ENCODE results near the gene PGM2. TPM values are rescaled to one million over a fixed set of nuclear protein-coding genes. Genes with fewer than 3 reads are reported as not detected.

Gene PGM2
- total RNA-seq, 8 experiments from 2014 or later: 10.7 to 40.1 (median 12.9) TPM

DNA sequence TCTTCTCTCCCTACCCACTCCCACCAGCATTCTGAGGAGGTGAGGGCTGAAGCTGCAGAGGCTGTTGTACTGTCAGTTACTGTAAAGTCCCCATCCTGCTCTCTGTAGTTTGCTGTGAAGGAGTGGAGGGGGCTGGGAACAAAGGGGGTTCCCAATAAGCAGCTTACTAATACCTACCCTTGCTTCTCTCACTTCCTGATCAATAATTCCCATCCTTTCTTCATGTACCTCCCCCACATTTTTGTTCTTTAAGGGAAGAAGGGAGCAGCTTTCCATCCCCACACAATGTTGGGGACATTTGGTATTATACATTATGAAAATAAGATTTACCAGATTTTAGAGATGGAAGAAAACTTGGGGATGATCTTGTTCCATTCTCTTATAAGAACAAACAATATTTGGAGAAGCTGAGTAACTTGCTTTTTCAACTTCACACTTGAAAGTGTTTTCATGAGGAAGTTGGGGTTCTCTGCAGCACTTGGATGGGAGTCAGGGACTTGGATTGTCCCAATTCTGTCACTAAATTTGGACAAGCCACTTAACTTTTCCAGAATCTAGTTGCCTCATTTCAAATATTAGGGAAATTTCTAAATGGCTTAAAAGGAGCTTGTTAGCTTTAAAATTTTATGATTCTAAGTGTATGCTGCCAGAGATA, 69.8 kb downstream of the PGM2 start:
- Histone ChIP-seq H3K4me1 (replicated peaks in 1 of 2) (no peaks in the 10 kb centered on the region), H3K4me3 (no peak overlapping the region), H3K27ac (no peak overlapping the region)
- ATAC-seq (replicated peaks in 6 of 8): no peak
- in situ Hi-C loops (cut with MboI; ENCODE audit: low pct_unique_long_range_greater_than_20kb in 2 of 9, low sequenced_read_pairs in 9 of 9, unreplicated experiment in 9 of 9): no loop called here

DNA sequence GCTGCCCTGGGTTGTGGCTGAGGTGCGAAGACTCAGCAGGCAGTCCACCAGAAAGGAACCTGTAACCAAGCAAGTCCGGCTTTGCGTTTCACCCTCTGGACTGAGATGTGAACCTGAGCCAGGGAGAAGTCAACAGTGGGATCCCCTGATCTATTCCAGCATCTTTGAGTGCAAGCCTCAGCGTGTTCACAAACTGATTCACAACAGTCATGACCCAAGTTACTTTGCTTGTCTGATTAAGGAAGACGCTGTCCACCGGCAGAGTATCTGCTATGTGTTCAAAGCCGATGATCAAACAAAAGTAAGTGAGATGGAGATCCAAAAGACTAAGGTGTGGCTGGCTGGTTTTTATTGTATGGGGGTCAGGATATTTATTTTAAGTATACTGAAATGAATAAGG, 75.7 kb downstream of the PGM2 start:
- in situ Hi-C loops (cut with MboI; ENCODE audit: low pct_unique_long_range_greater_than_20kb in 2 of 9, low sequenced_read_pairs in 9 of 9, unreplicated experiment in 9 of 9): no loop called here
- Histone ChIP-seq H3K4me3 (no peak overlapping the region), H3K4me1 (replicated peaks in 1 of 2) (peaks cover 0 to 4% of the 10 kb centered on the region in 2 donors), H3K27ac (no peak overlapping the region)
- 47 to 100% (median 89%) methylated on average over 1 to 6 of the region's 7 CpGs; no CpG with 5 or more reads in 2 of the 10 experiments for WGBS, 10 experiments
- no peak for ATAC-seq (replicated peaks in 6 of 8)

DNA sequence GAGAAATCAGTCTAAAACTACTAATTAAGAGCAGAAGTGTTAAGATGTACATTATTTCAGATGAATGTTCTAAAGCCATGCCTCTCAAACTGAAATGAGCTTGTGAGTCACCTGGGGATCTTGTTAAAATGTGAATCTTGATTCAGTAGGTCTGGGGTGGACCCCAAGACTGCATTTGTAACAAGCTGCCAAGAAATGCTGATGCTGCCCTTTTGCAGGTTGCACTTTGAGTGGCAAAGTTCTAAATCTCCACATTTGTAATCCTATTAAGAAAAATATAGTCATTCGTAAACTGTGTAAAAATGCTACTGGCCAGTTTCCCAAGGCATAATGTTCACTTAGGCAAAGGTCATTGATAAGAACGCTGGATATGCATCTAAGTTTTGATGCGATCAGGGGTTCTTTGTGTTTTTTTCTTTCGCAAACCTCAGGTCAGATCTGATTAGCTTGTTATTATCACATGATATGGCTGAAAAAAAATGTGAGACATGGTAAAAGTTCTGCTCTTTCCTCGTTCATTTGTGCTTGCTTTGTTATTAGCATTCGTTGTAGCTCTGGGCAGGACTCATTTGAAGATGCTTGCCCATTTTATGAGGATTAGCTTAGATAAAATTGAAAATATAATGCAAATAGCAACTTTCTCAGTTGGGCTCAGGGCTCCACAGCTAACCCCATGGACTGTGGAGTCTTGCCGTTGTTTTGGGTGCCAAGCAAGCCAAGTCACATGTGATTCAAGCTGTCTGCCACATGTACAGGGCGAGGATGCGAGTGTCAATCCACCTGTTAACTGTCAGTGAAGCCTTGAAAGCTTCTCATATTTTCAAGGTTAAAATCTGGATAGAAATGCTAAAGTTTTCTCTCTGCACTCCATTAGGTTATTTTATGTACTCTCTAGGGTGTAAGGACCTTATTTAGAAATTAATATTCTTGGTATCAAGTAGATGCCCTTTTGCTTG, 76.5 kb downstream of the PGM2 start:
- WGBS, 10 experiments: 42 to 96% (median 89%) methylated on average over 4 to 9 of the region's 9 CpGs; no CpG with 5 or more reads in 1 of the 10 experiments
- Histone ChIP-seq H3K4me3 (no peak overlapping the region), H3K4me1 (replicated peaks in 1 of 2) (peaks cover 0 to 4% of the 10 kb centered on the region in 2 donors), H3K27ac (no peak overlapping the region)
- in situ Hi-C loops (cut with MboI; ENCODE audit: low pct_unique_long_range_greater_than_20kb in 2 of 9, low sequenced_read_pairs in 9 of 9, unreplicated experiment in 9 of 9): no loop called here
- ATAC-seq (replicated peaks in 6 of 8): no peak

DNA sequence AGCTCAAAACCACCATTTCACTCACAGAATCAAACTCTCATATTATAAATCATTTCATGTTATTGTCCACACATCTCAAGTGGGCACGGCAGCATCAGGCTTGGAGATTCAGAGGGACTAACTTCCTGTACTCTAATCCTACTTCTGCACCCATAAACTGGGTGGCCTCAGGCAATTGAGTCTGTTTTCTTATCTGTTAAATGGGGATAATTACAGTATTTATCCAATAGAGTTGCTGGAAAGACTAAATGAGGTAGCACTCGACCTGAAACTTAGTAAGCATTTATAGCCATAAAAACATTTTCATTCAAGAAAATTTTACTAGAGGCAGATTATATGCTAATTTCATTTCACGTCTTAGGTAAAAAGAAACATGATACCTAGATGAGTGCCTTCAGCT, 77.4 kb downstream of the PGM2 start:
- WGBS, 10 experiments: 7 to 96% (median 71%) methylated on average over 1 to 3 of the region's 3 CpGs; no CpG with 5 or more reads in 1 of the 10 experiments
- H3K27ac ChIP-seq: no peak overlapping the region
- in situ Hi-C loops (cut with MboI; ENCODE audit: low pct_unique_long_range_greater_than_20kb in 2 of 9, low sequenced_read_pairs in 9 of 9, unreplicated experiment in 9 of 9): no loop called here
- H3K4me1 ChIP-seq (replicated peaks in 1 of 2): peaks cover 0 to 5% of the 10 kb centered on the region in 2 donors
- ATAC-seq (replicated peaks in 6 of 8): no peak
- no peak overlapping the region for H3K4me3 ChIP-seq

DNA sequence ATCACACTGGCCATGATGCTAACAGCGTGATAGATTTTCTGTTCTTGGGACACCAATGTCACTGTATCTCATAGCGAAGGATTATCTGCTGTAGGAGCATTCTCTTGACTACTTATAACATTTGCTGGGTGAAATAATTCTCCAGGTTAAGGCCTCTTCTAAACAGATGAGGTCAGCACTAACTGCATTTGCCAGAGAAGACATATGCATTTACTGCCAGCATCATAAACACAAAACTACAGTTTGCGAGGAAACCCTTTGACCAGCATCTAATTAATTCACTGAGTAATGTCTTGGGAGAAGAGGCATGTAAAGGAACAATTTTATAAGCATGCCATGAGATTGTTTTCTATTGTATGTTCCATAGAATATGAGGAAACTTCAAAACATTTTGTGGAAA, 78.3 kb downstream of the PGM2 start:
- 16 to 93% (median 83%) methylated on average over 1 to 3 of the region's 3 CpGs; no CpG with 5 or more reads in 2 of the 10 experiments for WGBS, 10 experiments
- peaks cover 0 to 12% of the 10 kb centered on the region in 2 donors for H3K4me1 ChIP-seq (replicated peaks in 1 of 2)
- H3K27ac ChIP-seq: no peak overlapping the region
- ATAC-seq (replicated peaks in 6 of 8): peak in 3 of 8 experiments; percentile 36 to 68 (median 64)
- in situ Hi-C loops (cut with MboI; ENCODE audit: low pct_unique_long_range_greater_than_20kb in 2 of 9, low sequenced_read_pairs in 9 of 9, unreplicated experiment in 9 of 9): no loop called here
- no peak overlapping the region for H3K4me3 ChIP-seq

DNA sequence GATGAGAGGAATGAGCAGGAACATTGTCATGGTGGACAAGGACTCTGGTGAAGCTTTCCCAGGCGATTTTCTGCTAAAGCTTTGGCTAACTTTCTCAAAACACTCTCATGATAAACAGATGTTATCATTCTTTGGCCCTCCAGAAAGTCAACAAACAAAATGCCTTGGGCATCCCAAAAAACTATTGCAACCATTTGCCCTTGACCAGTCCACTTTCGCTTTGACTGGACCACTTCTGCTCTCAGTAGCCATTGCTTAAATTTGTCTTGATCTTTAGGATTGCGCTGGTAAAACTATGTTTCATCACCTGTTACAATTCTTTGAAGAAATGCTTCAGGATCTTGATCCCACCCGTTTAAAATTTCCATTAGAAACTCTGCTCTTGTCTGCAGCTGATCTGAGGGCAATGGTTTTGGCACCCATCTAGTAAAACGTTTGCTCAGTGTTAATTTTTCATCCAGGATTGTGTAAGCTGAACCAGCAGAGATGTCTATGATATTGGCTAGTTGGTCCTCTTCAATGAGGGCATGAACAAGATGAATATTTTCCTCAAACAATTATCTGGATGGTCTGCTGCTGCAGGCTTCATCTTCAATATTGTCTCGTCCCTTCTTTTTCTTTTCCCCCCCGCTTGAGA, 79.2 kb downstream of the PGM2 start:
- no peak for ATAC-seq (replicated peaks in 6 of 8)
- in situ Hi-C loops (cut with MboI; ENCODE audit: low pct_unique_long_range_greater_than_20kb in 2 of 9, low sequenced_read_pairs in 9 of 9, unreplicated experiment in 9 of 9): no loop called here
- Histone ChIP-seq H3K4me3 (no peak overlapping the region), H3K4me1 (replicated peaks in 1 of 2) (peaks cover 0 to 19% of the 10 kb centered on the region in 2 donors), H3K27ac (no peak overlapping the region)
- WGBS, 10 experiments: 13 to 95% (median 65%) methylated on average over 1 to 6 of the region's 7 CpGs

DNA sequence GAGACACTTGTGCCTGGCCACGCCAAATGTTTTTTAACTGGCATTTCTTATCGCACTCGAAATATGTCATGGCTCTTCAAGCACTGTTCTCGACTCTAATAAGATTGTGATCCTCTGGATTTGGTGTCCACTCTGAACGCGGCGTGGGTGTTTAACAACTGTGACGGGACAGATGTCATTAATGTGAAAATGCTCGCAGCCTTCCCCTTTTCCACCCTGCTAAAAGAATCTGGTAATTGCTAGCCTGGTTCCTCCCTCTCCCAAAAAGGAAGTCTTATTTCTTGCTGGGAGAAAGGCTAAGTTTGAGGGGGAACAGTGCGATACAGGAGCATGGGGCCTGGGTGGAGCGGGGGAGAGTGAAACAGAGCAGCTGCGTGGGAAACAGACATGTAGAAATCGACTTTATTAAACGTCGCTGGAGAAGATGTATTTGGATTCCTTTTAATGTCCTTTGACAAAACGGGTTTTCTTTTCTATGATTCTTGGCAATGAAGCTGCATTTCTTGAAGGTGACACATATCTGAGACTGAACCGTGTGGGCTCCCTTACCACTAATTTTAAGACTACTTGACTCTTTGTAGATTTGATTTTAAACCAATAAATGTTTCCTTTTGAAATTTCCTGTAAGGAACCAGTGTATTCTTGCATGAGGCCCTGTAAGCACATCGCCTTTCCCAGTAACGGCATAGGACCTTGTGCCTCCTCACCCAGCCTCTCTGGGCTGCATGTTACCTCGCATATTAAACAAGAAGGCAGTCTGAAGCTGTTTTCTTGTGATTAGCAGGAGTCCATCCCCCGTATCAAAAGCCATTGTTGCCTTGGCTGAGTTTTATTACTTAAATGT, 82.2 kb downstream of the PGM2 start:
- 20 to 100% (median 78%) methylated on average over 1 to 20 of the region's 21 CpGs for WGBS, 10 experiments
- peaks cover 0 to 19% of the 10 kb centered on the region in 2 donors for H3K4me1 ChIP-seq (replicated peaks in 1 of 2)
- no peak overlapping the region for H3K4me3 ChIP-seq
- in situ Hi-C loops (cut with MboI; ENCODE audit: low pct_unique_long_range_greater_than_20kb in 2 of 9, low sequenced_read_pairs in 9 of 9, unreplicated experiment in 9 of 9): no loop called here
- ATAC-seq (replicated peaks in 6 of 8): no peak
- no peak overlapping the region for H3K27ac ChIP-seq

DNA sequence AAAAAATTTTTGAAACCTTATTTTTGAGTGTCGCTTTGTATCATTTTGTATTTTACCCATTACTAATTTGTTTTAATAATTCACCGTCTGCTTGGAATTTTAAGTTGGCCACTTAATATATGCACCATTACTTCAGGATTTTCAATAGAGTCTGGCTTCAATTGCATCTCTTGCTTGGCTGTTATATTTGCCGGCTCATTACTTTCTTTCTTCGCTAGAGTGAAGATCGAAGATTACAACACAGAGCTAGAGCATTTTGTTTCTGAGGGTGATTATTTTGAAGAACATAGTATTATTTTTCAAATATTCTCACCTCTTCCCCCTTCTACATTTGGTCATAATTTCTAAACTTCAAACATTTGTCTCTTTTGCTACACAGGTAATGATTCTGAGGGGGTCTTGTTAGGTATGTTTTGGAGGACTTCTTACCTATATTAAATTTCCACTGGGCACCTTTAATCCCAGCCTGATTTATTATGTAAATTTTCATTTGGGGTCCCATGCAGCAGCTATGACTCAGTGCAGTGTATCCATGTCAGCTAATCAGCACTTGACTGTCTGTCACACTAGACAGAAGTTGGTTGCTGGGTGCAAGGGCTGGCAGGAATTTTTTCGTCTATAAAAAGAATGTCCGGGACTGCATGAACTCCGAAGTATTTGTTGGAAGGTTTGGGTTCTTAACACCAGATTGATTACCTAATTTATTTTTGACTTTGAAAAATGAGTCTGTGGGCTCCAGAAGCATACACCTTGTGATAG, 83.0 kb downstream of the PGM2 start:
- in situ Hi-C loops (cut with MboI; ENCODE audit: low pct_unique_long_range_greater_than_20kb in 2 of 9, low sequenced_read_pairs in 9 of 9, unreplicated experiment in 9 of 9): no loop called here
- Histone ChIP-seq H3K4me1 (replicated peaks in 1 of 2) (peaks cover 0 to 17% of the 10 kb centered on the region in 2 donors), H3K27ac (no peak overlapping the region), H3K4me3 (no peak overlapping the region)
- 21 to 81% (median 48%) methylated on average over 5 to 8 of the region's 8 CpGs for WGBS, 10 experiments
- peak in 5 of 8 experiments; percentile 52 to 86 (median 60) for ATAC-seq (replicated peaks in 6 of 8)

DNA sequence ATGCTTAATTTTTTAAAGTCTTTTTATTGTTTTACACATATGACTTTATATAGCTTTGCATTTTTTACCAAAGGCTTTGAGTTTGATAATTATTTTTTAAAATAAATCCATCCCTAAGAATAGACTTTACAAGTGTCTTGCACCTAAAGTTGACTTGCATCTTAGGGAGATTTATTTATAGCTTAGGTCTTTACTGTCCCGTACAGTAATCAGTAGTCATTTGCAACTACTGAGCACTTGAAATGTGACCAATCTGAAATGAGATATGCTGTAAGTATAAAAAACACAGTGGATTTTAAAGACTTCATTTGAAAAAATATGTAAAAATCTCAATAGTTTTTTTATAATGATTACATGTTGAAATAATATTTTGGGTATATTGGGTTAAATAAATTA, 83.6 kb downstream of the PGM2 start:
- no peak overlapping the region for H3K4me3 ChIP-seq
- H3K4me1 ChIP-seq (replicated peaks in 1 of 2): peaks cover 0 to 15% of the 10 kb centered on the region in 2 donors
- H3K27ac ChIP-seq: no peak overlapping the region
- in situ Hi-C loops (cut with MboI; ENCODE audit: low pct_unique_long_range_greater_than_20kb in 2 of 9, low sequenced_read_pairs in 9 of 9, unreplicated experiment in 9 of 9): no loop called here
- WGBS, 10 experiments: 13 to 92% (median 41%) methylated on average over 1 of the region's 1 CpG; no CpG with 5 or more reads in 2 of the 10 experiments
- ATAC-seq (replicated peaks in 6 of 8): no peak

Data from motor neuron (in vitro differentiated cells).